Measurements from ENCODE around the gene SFXN5. TPM values are rescaled to one million over a fixed set of nuclear protein-coding genes. Genes with fewer than 3 reads are reported as not detected.
"Not testable (repeated sequence)": the region's sequence is repeated elsewhere in the genome, so short reads cannot be mapped to it uniquely, and the experiment has no call there.

SFXN5 gene
- total RNA-seq, 1 donor, result 17.0 TPM

- Histone ChIP-seq H3K27me3 (ENCODE audit: insufficient read depth, low read length) (no peaks in the 10 kb centered on the region), H3K4me1 (ENCODE audit: insufficient read depth, low read length) (peaks cover 6% of the 10 kb centered on the region), H2AFZ (ENCODE audit: low read length) (no peak overlapping the region), H3K4me2 (ENCODE audit: insufficient read depth, low read length) (no peak overlapping the region), H3K4me3 (ENCODE audit: insufficient read depth, low read length) (no peak overlapping the region), H3K79me2 (ENCODE audit: insufficient read depth, low read length) (peaks cover 98% of the 10 kb centered on the region), H3K27ac (ENCODE audit: low read depth, low read length) (no peak overlapping the region), H4K20me1 (ENCODE audit: insufficient read depth, low read length) (peaks cover 87% of the 10 kb centered on the region), H3K9me3 (ENCODE audit: low read depth, low read length) (no peaks in the 10 kb centered on the region), H3K36me3 (ENCODE audit: insufficient read depth, low read length) (no peaks in the 10 kb centered on the region)
- DNase-seq (ENCODE audit: insufficient read length, low spot score, missing footprints), result no peak
- TF ChIP-seq CTCF (IDR thresholded peaks at IDR 0.05; ENCODE audit: extremely low read depth, low read depth, low read length), result no peak
These were observed 24.4 kb upstream of the SFXN5 start for GRCh38 chr2:73095910-73096309.

GRCh38 chr2:73093601-73094218 lies 22.2 kb upstream of the SFXN5 start:
- H3K27me3 ChIP-seq (ENCODE audit: insufficient read depth, low read length); H3K36me3 ChIP-seq (ENCODE audit: insufficient read depth, low read length); H3K27ac ChIP-seq (ENCODE audit: low read depth, low read length); H3K4me3 ChIP-seq (ENCODE audit: insufficient read depth, low read length); H3K9me3 ChIP-seq (ENCODE audit: low read depth, low read length); DNase-seq (ENCODE audit: insufficient read length, low spot score, missing footprints); H2AFZ ChIP-seq (ENCODE audit: low read length); H3K4me2 ChIP-seq (ENCODE audit: insufficient read depth, low read length): not testable (repeated sequence)
- peaks cover 19% of the 10 kb centered on the region for H3K4me1 ChIP-seq (ENCODE audit: insufficient read depth, low read length)
- peaks cover 97% of the 10 kb centered on the region for H3K79me2 ChIP-seq (ENCODE audit: insufficient read depth, low read length)
- H4K20me1 ChIP-seq (ENCODE audit: insufficient read depth, low read length), result peaks cover 82% of the 10 kb centered on the region

DNA sequence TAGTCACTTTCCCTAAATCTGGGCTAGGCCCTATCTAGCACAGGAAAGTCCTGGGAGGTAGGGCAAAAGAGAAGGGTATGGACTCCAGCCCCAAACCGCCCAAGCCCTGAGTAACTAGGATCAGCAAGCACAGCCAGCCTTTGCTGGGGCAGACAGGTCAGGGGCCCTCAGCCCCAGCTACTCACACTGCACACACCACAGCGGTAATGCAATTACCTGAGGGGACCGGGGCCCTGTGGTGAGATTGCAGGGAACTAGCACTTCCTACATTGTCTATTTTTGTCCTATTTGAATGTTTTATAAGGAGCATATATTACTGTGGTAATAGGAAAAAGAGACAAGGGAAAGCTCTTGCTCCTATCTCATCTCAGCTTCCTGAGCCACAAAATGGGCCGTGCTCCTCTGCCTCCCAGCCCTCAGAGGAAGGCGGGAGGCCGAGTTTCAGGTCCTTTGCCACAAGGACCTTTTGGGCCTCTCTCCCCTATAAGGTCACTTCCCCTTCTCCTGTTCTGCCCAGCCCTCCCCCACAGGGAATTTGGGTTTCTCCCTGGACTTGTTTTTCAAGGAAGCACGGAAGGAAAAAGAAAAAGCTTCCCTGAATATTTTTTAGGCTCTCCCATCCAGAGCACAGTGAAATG lies 20.8 kb upstream of the SFXN5 start:
- no peak overlapping the region for H3K4me2 ChIP-seq (ENCODE audit: insufficient read depth, low read length)
- H2AFZ ChIP-seq (ENCODE audit: low read length), result no peak overlapping the region
- H3K27ac ChIP-seq (ENCODE audit: low read depth, low read length), result no peak overlapping the region
- peaks cover 97% of the 10 kb centered on the region for H3K79me2 ChIP-seq (ENCODE audit: insufficient read depth, low read length)
- no peaks in the 10 kb centered on the region for H3K27me3 ChIP-seq (ENCODE audit: insufficient read depth, low read length)
- H3K4me1 ChIP-seq (ENCODE audit: insufficient read depth, low read length), result peaks cover 13% of the 10 kb centered on the region
- DNase-seq (ENCODE audit: insufficient read length, low spot score, missing footprints), result no peak
- no peaks in the 10 kb centered on the region for H3K9me3 ChIP-seq (ENCODE audit: low read depth, low read length)
- H4K20me1 ChIP-seq (ENCODE audit: insufficient read depth, low read length), result peaks cover 73% of the 10 kb centered on the region
- TF ChIP-seq CTCF (IDR thresholded peaks at IDR 0.05; ENCODE audit: extremely low read depth, low read depth, low read length), result no peak
- no peak overlapping the region for H3K4me3 ChIP-seq (ENCODE audit: insufficient read depth, low read length)
- H3K36me3 ChIP-seq (ENCODE audit: insufficient read depth, low read length), result peaks cover 14% of the 10 kb centered on the region

DNA sequence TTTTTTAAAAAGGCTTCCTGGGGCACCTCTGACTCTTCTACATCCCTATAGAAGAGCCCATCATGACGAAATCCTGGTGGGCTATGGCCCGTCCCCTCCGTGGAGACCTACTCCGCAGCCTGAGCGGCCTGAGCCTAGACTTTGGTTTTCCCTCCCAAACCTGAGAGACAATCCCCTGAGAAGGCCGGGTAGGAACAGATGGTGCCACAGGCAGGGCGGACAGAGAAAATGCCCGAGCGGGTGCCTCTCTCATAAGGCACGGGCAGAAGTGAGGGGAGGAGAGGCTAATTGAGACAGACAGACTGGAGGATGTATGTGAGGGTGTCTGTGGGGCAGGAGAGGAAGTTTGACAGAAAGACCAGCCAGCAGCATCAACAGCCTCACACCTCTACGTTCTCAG lies 20.2 kb upstream of the SFXN5 start:
- H3K79me2 ChIP-seq (ENCODE audit: insufficient read depth, low read length), result peaks cover 97% of the 10 kb centered on the region
- H2AFZ ChIP-seq (ENCODE audit: low read length), result no peak overlapping the region
- H3K4me1 ChIP-seq (ENCODE audit: insufficient read depth, low read length), result peaks cover 13% of the 10 kb centered on the region
- H3K4me3 ChIP-seq (ENCODE audit: insufficient read depth, low read length), result no peak overlapping the region
- H3K27me3 ChIP-seq (ENCODE audit: insufficient read depth, low read length), result no peaks in the 10 kb centered on the region
- no peaks in the 10 kb centered on the region for H3K9me3 ChIP-seq (ENCODE audit: low read depth, low read length)
- no peak for DNase-seq (ENCODE audit: insufficient read length, low spot score, missing footprints)
- H3K27ac ChIP-seq (ENCODE audit: low read depth, low read length), result peak overlapping the region; percentile 23
- TF ChIP-seq CTCF (IDR thresholded peaks at IDR 0.05; ENCODE audit: extremely low read depth, low read depth, low read length), result no peak
- H3K36me3 ChIP-seq (ENCODE audit: insufficient read depth, low read length), result peaks cover 20% of the 10 kb centered on the region
- no peak overlapping the region for H3K4me2 ChIP-seq (ENCODE audit: insufficient read depth, low read length)
- peaks cover 73% of the 10 kb centered on the region for H4K20me1 ChIP-seq (ENCODE audit: insufficient read depth, low read length)
